Upper lobe of left lung (tissue), 4 donors: ENCODE results near the gene MKRN1.

Experiments used
- CTCF ChIP-seq, 6 experiments: fragments of 450-650 bp in 4 of 6; fragments of 200-600 bp in 2 of 6; sonication (generic) in 2 of 6; IDR thresholded peaks; one replicate each; pipeline ENCODE4 v1.5.1; 2016 to 2019; ENCODE audit warnings: antibody characterized with exemption in 6 of 6
- EP300 ChIP-seq, 4 donors: sonication (generic); formaldehyde crosslinking; IDR thresholded peaks; one replicate each; pipeline ENCODE4 v1.5.1; 2017; ENCODE audit warnings: antibody characterized with exemption in 4 of 4, control low read depth in 2 of 4
- POLR2A ChIP-seq, 4 donors: fragments of 450-650 bp; IDR thresholded peaks; one replicate each; pipeline ENCODE4 v1.5.1; 2016 to 2017; ENCODE audit warnings: antibody characterized with exemption in 4 of 4, mild to moderate bottlenecking in 2 of 4
- POLR2AphosphoS5 ChIP-seq, 2 donors: sonication (generic); formaldehyde crosslinking; IDR thresholded peaks; one replicate each; pipeline ENCODE4 v1.5.1; 2017; ENCODE audit warnings: antibody characterized with exemption in 2 of 2

GRCh38 chr7:140446467-140446866 lies 32.8 kb downstream of the MKRN1 start:
- no peak for TF ChIP-seq CTCF (IDR thresholded peaks at IDR 0.05)
- no peak for TF ChIP-seq POLR2A (IDR thresholded peaks at IDR 0.05)
- no peak for TF ChIP-seq EP300 (IDR thresholded peaks at IDR 0.05)
- no peak for TF ChIP-seq POLR2AphosphoS5 (IDR thresholded peaks at IDR 0.05)
